ENCODE results near the gene PRDX5.

PRDX5 gene

GRCh38 chr11:64317961-64318765, at the start of gene PRDX5:
Gene PRDX5, plus strand, starts transcription at chr11:64318121. Its CDS starts 95 bp downstream, at chr11:64318216.
- peak; percentile 80 for DNase-seq (ENCODE audit: low read depth, low spot score)

GRCh38 chr11:64268893-64269539, 48.9 kb upstream of the PRDX5 start:
- DNase-seq (ENCODE audit: low read depth, low spot score), result no peak

- DNase-seq (ENCODE audit: low read depth, low spot score), result peak; percentile 99
These were observed 48.2 kb upstream of the PRDX5 start for GRCh38 chr11:64269540-64270220.

GRCh38 chr11:64275031-64275800, 42.7 kb upstream of the PRDX5 start:
- no peak for DNase-seq (ENCODE audit: low read depth, low spot score)

- no peak for DNase-seq (ENCODE audit: low read depth, low spot score)
These were observed 42.1 kb upstream of the PRDX5 start for GRCh38 chr11:64275841-64276240.

- DNase-seq (ENCODE audit: low read depth, low spot score), result no peak
These were observed 41.1 kb upstream of the PRDX5 start for GRCh38 chr11:64276653-64277431.

- no peak for DNase-seq (ENCODE audit: low read depth, low spot score)
These were observed 39.2 kb upstream of the PRDX5 start for GRCh38 chr11:64278576-64279190.

GRCh38 chr11:64281957-64282770, 35.8 kb upstream of the PRDX5 start:
- no peak for DNase-seq (ENCODE audit: low read depth, low spot score)

GRCh38 chr11:64283092-64283491, 34.8 kb upstream of the PRDX5 start:
- DNase-seq (ENCODE audit: low read depth, low spot score), result no peak

GRCh38 chr11:64284048-64284961, 33.6 kb upstream of the PRDX5 start, which contains the start of gene BAD:
Gene BAD, minus strand, starts transcription at chr11:64284665. Its CDS starts 297 bp downstream, at chr11:64284368.
- DNase-seq (ENCODE audit: low read depth, low spot score), result peak; percentile 65

GRCh38 chr11:64284962-64285884, 32.7 kb upstream of the PRDX5 start, which contains the start of gene GPR137:
Gene GPR137, plus strand, starts transcription at chr11:64285848. Its CDS starts 677 bp downstream, at chr11:64286525.
- DNase-seq (ENCODE audit: low read depth, low spot score), result no peak

- DNase-seq (ENCODE audit: low read depth, low spot score), result no peak
These were observed 31.8 kb upstream of the PRDX5 start for GRCh38 chr11:64285885-64286800.

GRCh38 chr11:64286801-64287159, 31.1 kb upstream of the PRDX5 start:
- DNase-seq (ENCODE audit: low read depth, low spot score), result no peak

- no peak for DNase-seq (ENCODE audit: low read depth, low spot score)
These were observed 30.1 kb upstream of the PRDX5 start for GRCh38 chr11:64287676-64288352.

- no peak for DNase-seq (ENCODE audit: low read depth, low spot score)
These were observed 29.6 kb upstream of the PRDX5 start for GRCh38 chr11:64288353-64288750.

Measured in brain pericyte (primary cell).